ENCODE measurements around the gene CDHR1.

GRCh38 chr10:84261236-84261915, 67.0 kb downstream of the CDHR1 start:
- TF ChIP-seq POLR2A (IDR thresholded peaks at IDR 0.05) (no peak), CTCF (IDR thresholded peaks at IDR 0.05) (no peak), POLR2AphosphoS5 (IDR thresholded peaks at IDR 0.05) (no peak)

All from breast epithelium (tissue), 3 donors.